OCI-LY3 (cell line): ENCODE measurements around the gene AGAP1.

Experiments
- H2AFZ ChIP-seq: fragments of 200-600, 300-600 bp; shearing (Covaris generic); 2 replicates; pipeline ENCODE4 v1.6.0; 2014; ENCODE audit warnings: antibody characterized with exemption, low read depth, low read length
- H3K27ac ChIP-seq: fragments of 200-600, 300-600 bp; sonication (generic); 2 replicates; pipeline ENCODE4 v1.5.1; 2014; ENCODE audit warnings: mild to moderate bottlenecking, low read length, moderate library complexity, mixed read lengths
- H3K27me3 ChIP-seq: fragments of 200-600, 300-600 bp; sonication (generic); 2 replicates; pipeline ENCODE4 v1.6.1; 2014; ENCODE audit warnings: low read depth, low read length, mixed read lengths
- H3K36me3 ChIP-seq: fragments of 200-600, 300-600 bp; sonication (generic); replicated peaks from 2 replicates; pipeline ENCODE3; 2014; ENCODE audit warnings: low read depth, low read length, mixed read lengths
- H3K4me1 ChIP-seq: fragments of 300-600, 200-600 bp; sonication (generic); 2 replicates; pipeline ENCODE4 v1.6.1; 2014; ENCODE audit warnings: low read length, mixed read lengths
- H3K4me2 ChIP-seq: fragments of 200-600, 300-600 bp; sonication (generic); 2 replicates; pipeline ENCODE4 v1.6.1; 2014; ENCODE audit warnings: low read length, mixed read lengths
- H3K4me3 ChIP-seq: fragments of 300-600, 200-600 bp; sonication (generic); 2 replicates; pipeline ENCODE4 v1.5.1; 2014; ENCODE audit warnings: antibody characterized with exemption, mild to moderate bottlenecking, low read length, moderate library complexity
- H3K79me2 ChIP-seq: fragments of 300-600, 200-600 bp; shearing (Covaris generic); 2 replicates; pipeline ENCODE4 v1.6.1; 2014; ENCODE audit warnings: mild to moderate bottlenecking, low read length, mixed read lengths
- H3K9ac ChIP-seq: fragments of 300-600, 200-600 bp; shearing (Covaris generic); 2 replicates; pipeline ENCODE4 v1.6.0; 2014; ENCODE audit warnings: mild to moderate bottlenecking, low read length, moderate library complexity
- H3K9me3 ChIP-seq: fragments of 200-600, 300-600 bp; shearing (Covaris generic); 2 replicates; pipeline ENCODE4 v1.6.1; 2014; ENCODE audit warnings: low read length, mixed read lengths; ENCODE audit not compliant: insufficient read depth
- H4K20me1 ChIP-seq: fragments of 200-600, 300-600 bp; sonication (generic); 2 replicates; pipeline ENCODE4 v1.6.1; 2016; ENCODE audit warnings: low read length, mixed read lengths; ENCODE audit not compliant: insufficient read depth
- CTCF ChIP-seq: fragments of 200-600, 300-600 bp; sonication (generic); IDR thresholded peaks from 2 replicates; pipeline ENCODE4 v1.5.1; 2014; ENCODE audit warnings: antibody characterized with exemption, low read length, low read depth
- EZH2phosphoT487 ChIP-seq: fragments of 200-600 bp; shearing (Covaris generic); IDR thresholded peaks from 2 replicates; pipeline ENCODE4 v1.6.1; 2018; ENCODE audit warnings: antibody characterized with exemption, mixed run types, low read depth

Gene AGAP1

GRCh38 chr2:235674812-235675211 is 181.0 kb downstream of the AGAP1 start:
- Histone ChIP-seq H2AFZ (no peak overlapping the region), H3K79me2 (no peaks in the 10 kb centered on the region), H3K4me2 (no peak overlapping the region), H3K27ac (no peak overlapping the region), H3K27me3 (no peaks in the 10 kb centered on the region), H4K20me1 (no peaks in the 10 kb centered on the region), H3K9ac (no peak overlapping the region), H3K4me3 (no peak overlapping the region), H3K36me3 (no peaks in the 10 kb centered on the region), H3K9me3 (no peaks in the 10 kb centered on the region), H3K4me1 (no peaks in the 10 kb centered on the region)
- TF ChIP-seq CTCF = no peak

DNA sequence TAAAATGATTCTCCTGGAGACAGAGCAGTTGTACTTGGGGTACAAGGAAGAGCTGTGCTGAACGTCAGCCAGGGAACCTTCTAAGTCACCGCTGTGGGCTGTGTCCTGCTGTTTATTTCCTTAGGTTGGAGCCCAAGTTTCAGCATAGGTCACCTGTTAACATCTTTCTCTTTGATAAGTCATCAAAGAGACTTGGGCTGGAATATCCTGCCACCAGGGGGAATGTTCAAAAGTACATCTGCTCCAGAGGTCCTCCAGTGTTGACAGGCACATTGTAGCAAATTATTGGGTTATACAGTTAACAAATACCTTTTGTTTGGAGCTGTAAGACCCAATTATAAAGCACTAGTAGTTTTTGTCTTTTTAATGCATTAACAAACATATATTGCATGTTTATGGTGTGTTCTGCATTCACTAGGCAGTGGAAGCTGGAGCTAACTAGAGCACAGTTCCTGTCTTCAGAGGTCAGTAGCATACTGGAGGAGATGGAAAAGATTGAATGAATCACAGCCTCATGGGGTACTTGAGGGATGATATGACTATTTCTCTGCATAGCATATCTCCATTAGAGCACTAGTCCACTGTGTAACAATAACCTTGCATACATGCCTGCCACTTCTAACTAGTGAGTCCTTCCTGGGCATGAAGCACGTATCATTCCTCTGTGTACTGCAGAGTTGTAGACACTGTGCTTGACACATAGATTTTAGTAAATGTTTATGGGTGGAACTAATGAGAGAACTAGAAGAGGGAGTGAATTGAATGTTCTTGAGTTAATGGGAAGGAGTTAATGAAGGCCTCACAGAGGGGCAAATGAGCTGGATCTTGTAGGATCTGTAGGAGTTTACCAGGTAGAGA is 182.1 kb downstream of the AGAP1 start:
- Histone ChIP-seq H2AFZ (no peak overlapping the region), H3K4me3 (no peak overlapping the region), H3K27me3 (no peaks in the 10 kb centered on the region), H4K20me1 (no peaks in the 10 kb centered on the region), H3K27ac (no peak overlapping the region), H3K4me1 (no peaks in the 10 kb centered on the region), H3K4me2 (no peak overlapping the region), H3K79me2 (no peaks in the 10 kb centered on the region), H3K36me3 (no peaks in the 10 kb centered on the region), H3K9me3 (no peaks in the 10 kb centered on the region), H3K9ac (no peak overlapping the region)
- TF ChIP-seq EZH2phosphoT487 (no peak), CTCF (no peak)

GRCh38 chr2:235676536-235676799 is 182.6 kb downstream of the AGAP1 start:
- Histone ChIP-seq H3K4me3 (no peak overlapping the region), H3K9me3 (no peaks in the 10 kb centered on the region), H3K27ac (no peak overlapping the region), H3K4me2 (no peak overlapping the region), H3K9ac (no peak overlapping the region), H3K79me2 (no peaks in the 10 kb centered on the region), H3K4me1 (no peaks in the 10 kb centered on the region), H3K27me3 (no peaks in the 10 kb centered on the region), H2AFZ (no peak overlapping the region), H4K20me1 (no peaks in the 10 kb centered on the region), H3K36me3 (no peaks in the 10 kb centered on the region)
- TF ChIP-seq CTCF = no peak
- TF ChIP-seq EZH2phosphoT487 = no peak

DNA sequence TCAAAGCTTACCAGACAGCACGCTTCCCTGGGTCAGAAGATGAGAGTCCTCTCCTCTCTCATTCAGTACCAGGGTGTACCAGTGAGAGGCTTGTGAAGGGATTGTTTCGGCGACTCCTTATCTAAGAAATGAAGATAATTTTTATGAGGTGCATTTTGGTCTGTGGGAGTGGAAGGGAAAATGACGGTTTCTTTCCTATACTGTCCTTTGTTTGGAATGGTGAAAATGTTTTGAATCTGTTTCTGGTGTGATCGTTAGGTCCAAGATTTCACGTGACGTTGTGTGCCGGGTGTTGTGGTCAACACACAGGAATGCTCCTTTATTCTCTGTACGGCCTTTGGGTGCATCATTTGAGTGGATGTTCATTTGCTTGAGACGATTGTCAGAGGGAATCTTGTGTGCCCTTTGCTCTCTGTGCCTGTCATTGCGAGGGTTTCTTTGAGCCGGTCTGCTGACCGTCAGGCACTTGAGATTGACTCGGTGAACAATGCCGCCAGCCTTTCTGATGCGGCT is 183.5 kb downstream of the AGAP1 start:
- H3K9me3 ChIP-seq = no peaks in the 10 kb centered on the region
- no peak overlapping the region for H3K9ac ChIP-seq
- no peak overlapping the region for H3K4me2 ChIP-seq
- H3K4me3 ChIP-seq = no peak overlapping the region
- H4K20me1 ChIP-seq = no peaks in the 10 kb centered on the region
- H3K4me1 ChIP-seq = no peaks in the 10 kb centered on the region
- H3K27me3 ChIP-seq = no peaks in the 10 kb centered on the region
- no peaks in the 10 kb centered on the region for H3K79me2 ChIP-seq
- TF ChIP-seq EZH2phosphoT487 = no peak
- no peak for TF ChIP-seq CTCF
- H3K36me3 ChIP-seq = no peaks in the 10 kb centered on the region
- no peak overlapping the region for H3K27ac ChIP-seq
- no peak overlapping the region for H2AFZ ChIP-seq
